ENCODE results near the gene GALNT15.

Gene GALNT15

GRCh38 chr3:16211176-16211904 lies 36.9 kb downstream of the GALNT15 start:
- Histone ChIP-seq H2BK5ac (ENCODE audit: low read depth, low read length, poor library complexity, severe bottlenecking) (no peak overlapping the region), H2BK120ac (ENCODE audit: low read depth, low read length) (no peak overlapping the region), H3K4me1 (ENCODE audit: control insufficient read depth, insufficient read depth, low read depth, low read length) (no peaks in the 10 kb centered on the region), H3K18ac (ENCODE audit: low read depth in 1 of 2, low read length in 2 of 2) (peak overlapping the region in 1 of 2 experiments; percentile 21), H2AFZ (ENCODE audit: low read depth, low read length) (no peak overlapping the region), H3K9ac (ENCODE audit: low read length) (no peak overlapping the region), H3K9me3 (ENCODE audit: control insufficient read depth, low read length) (no peaks in the 10 kb centered on the region), H4K8ac (ENCODE audit: low read length) (no peak overlapping the region), H4K91ac (ENCODE audit: low read length) (no peak overlapping the region), H3K4ac (ENCODE audit: low read depth in 1 of 2, low read length in 2 of 2) (no peak overlapping the region), H3K4me2 (ENCODE audit: low read length, poor library complexity, severe bottlenecking) (no peak overlapping the region), H3K79me1 (replicated peaks; ENCODE audit: low read length, poor library complexity, severe bottlenecking) (no peaks in the 10 kb centered on the region), H3K27ac (ENCODE audit: low read length, poor library complexity, severe bottlenecking) (no peak overlapping the region), H2AK5ac (ENCODE audit: low read length, severe bottlenecking) (no peak overlapping the region), H2BK15ac (ENCODE audit: low read depth, poor library complexity, severe bottlenecking) (no peak overlapping the region), H3K4me3 (ENCODE audit: insufficient read depth in 1 of 2, low read depth in 1 of 2, low read length in 2 of 2) (no peak overlapping the region), H2BK12ac (ENCODE audit: low read length in 2 of 2) (no peak overlapping the region), H3K36me3 (ENCODE audit: control insufficient read depth in 1 of 2, insufficient read depth in 2 of 2, low read depth in 1 of 2, low read length in 2 of 2) (peaks cover 0 to 84% of the 10 kb centered on the region in 2 experiments), H3K14ac (ENCODE audit: low read length in 2 of 2) (peak overlapping the region in 1 of 2 experiments; percentile 55), H3K23ac (ENCODE audit: low read length in 2 of 2) (no peak overlapping the region), H3K27me3 (ENCODE audit: control insufficient read depth in 1 of 2, insufficient read depth in 1 of 2, low read length in 2 of 2) (peaks cover 0 to 4% of the 10 kb centered on the region in 2 experiments)
- DNase-seq, result peak; percentile 10
- 93% methylated on average over 8 of the region's 9 CpGs for WGBS

DNA sequence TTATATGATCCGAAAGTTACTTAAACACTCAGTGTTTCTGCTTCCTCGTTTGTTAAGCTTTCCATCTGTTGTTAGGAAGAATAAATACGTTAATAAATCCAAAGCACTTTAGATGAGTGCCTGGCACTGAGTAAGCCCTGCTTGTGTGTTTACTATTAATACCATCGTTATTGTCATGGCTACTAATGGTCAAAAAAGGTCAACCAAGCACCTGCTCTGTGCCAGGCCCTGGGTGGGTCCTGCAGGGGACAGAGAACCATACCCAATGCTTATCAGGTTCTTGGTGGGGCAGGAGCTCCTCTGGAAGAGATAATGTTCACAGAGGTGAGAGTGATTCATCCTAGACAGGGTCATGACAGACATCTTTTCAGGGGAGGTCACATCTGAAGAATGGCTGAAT lies 39.9 kb downstream of the GALNT15 start:
- H2AFZ ChIP-seq (ENCODE audit: low read depth, low read length), result no peak overlapping the region
- 89% methylated on average over 4 of the region's 4 CpGs for WGBS
- H3K4me3 ChIP-seq (ENCODE audit: insufficient read depth in 1 of 2, low read depth in 1 of 2, low read length in 2 of 2), result no peak overlapping the region
- no peak overlapping the region for H3K4ac ChIP-seq (ENCODE audit: low read depth in 1 of 2, low read length in 2 of 2)
- H2AK5ac ChIP-seq (ENCODE audit: low read length, severe bottlenecking), result no peak overlapping the region
- H2BK15ac ChIP-seq (ENCODE audit: low read depth, poor library complexity, severe bottlenecking), result peak overlapping the region; percentile 17
- H3K27me3 ChIP-seq (ENCODE audit: control insufficient read depth in 1 of 2, insufficient read depth in 1 of 2, low read length in 2 of 2), result peaks cover 0 to 4% of the 10 kb centered on the region in 2 experiments
- H2BK5ac ChIP-seq (ENCODE audit: low read depth, low read length, poor library complexity, severe bottlenecking), result no peak overlapping the region
- H4K91ac ChIP-seq (ENCODE audit: low read length), result no peak overlapping the region
- H4K8ac ChIP-seq (ENCODE audit: low read length), result no peak overlapping the region
- no peaks in the 10 kb centered on the region for H3K4me1 ChIP-seq (ENCODE audit: control insufficient read depth, insufficient read depth, low read depth, low read length)
- H3K36me3 ChIP-seq (ENCODE audit: control insufficient read depth in 1 of 2, insufficient read depth in 2 of 2, low read depth in 1 of 2, low read length in 2 of 2), result peaks cover 0 to 92% of the 10 kb centered on the region in 2 experiments
- no peak overlapping the region for H3K23ac ChIP-seq (ENCODE audit: low read length in 2 of 2)
- no peak overlapping the region for H3K27ac ChIP-seq (ENCODE audit: low read length, poor library complexity, severe bottlenecking)
- no peak for DNase-seq
- no peak overlapping the region for H2BK12ac ChIP-seq (ENCODE audit: low read length in 2 of 2)
- H3K9me3 ChIP-seq (ENCODE audit: control insufficient read depth, low read length), result no peaks in the 10 kb centered on the region
- no peak overlapping the region for H3K9ac ChIP-seq (ENCODE audit: low read length)
- H3K18ac ChIP-seq (ENCODE audit: low read depth in 1 of 2, low read length in 2 of 2), result no peak overlapping the region
- H3K79me1 ChIP-seq (replicated peaks; ENCODE audit: low read length, poor library complexity, severe bottlenecking), result no peaks in the 10 kb centered on the region
- no peak overlapping the region for H3K4me2 ChIP-seq (ENCODE audit: low read length, poor library complexity, severe bottlenecking)
- no peak overlapping the region for H2BK120ac ChIP-seq (ENCODE audit: low read depth, low read length)
- no peak overlapping the region for H3K14ac ChIP-seq (ENCODE audit: low read length in 2 of 2)

DNA sequence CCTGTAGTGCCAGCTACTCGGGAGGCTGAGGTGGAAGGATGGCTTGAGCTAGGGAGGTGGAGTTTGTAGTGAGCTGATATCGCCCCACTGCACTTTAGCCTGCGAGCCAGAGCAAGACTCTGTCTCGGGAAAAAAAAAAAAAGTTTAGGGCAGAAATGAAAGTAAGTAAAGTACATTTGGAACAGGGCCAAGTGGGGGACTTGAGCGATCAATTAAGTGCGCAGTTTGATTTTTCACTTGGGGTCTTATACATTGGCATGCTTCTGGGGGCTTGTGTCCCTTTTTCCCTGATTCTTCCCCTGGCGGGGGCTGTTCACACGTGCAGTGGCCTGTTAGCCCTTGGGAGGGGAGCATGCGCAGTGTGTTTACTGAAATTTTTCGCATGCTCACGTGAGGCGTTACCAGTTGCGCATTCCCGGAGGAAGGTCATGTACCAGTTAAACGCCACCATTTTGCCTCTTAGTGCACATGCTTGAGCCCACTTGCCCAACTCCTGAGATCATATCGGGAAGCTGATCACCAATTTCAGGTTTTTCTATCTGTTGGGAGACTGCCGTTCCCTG lies 42.0 kb downstream of the GALNT15 start:
- Histone ChIP-seq H2AK5ac (ENCODE audit: low read length, severe bottlenecking) (no peak overlapping the region), H3K4me2 (ENCODE audit: low read length, poor library complexity, severe bottlenecking) (no peak overlapping the region), H3K36me3 (ENCODE audit: control insufficient read depth in 1 of 2, insufficient read depth in 2 of 2, low read depth in 1 of 2, low read length in 2 of 2) (peaks cover 2 to 92% of the 10 kb centered on the region in 2 experiments), H3K4me3 (ENCODE audit: insufficient read depth in 1 of 2, low read depth in 1 of 2, low read length in 2 of 2) (no peak overlapping the region), H3K4ac (ENCODE audit: low read depth in 1 of 2, low read length in 2 of 2) (no peak overlapping the region), H3K4me1 (ENCODE audit: control insufficient read depth, insufficient read depth, low read depth, low read length) (no peaks in the 10 kb centered on the region), H3K9ac (ENCODE audit: low read length) (no peak overlapping the region), H3K23ac (ENCODE audit: low read length in 2 of 2) (no peak overlapping the region), H2BK15ac (ENCODE audit: low read depth, poor library complexity, severe bottlenecking) (no peak overlapping the region), H2AFZ (ENCODE audit: low read depth, low read length) (no peak overlapping the region), H2BK5ac (ENCODE audit: low read depth, low read length, poor library complexity, severe bottlenecking) (no peak overlapping the region), H4K8ac (ENCODE audit: low read length) (no peak overlapping the region), H3K27ac (ENCODE audit: low read length, poor library complexity, severe bottlenecking) (no peak overlapping the region), H2BK12ac (ENCODE audit: low read length in 2 of 2) (no peak overlapping the region), H4K91ac (ENCODE audit: low read length) (no peak overlapping the region), H3K18ac (ENCODE audit: low read depth in 1 of 2, low read length in 2 of 2) (no peak overlapping the region), H3K9me3 (ENCODE audit: control insufficient read depth, low read length) (no peaks in the 10 kb centered on the region), H2BK120ac (ENCODE audit: low read depth, low read length) (no peak overlapping the region), H3K79me1 (replicated peaks; ENCODE audit: low read length, poor library complexity, severe bottlenecking) (no peaks in the 10 kb centered on the region), H3K27me3 (ENCODE audit: control insufficient read depth in 1 of 2, insufficient read depth in 1 of 2, low read length in 2 of 2) (peaks cover 0 to 4% of the 10 kb centered on the region in 2 experiments), H3K14ac (ENCODE audit: low read length in 2 of 2) (no peak overlapping the region)
- 97% methylated on average over 16 of the region's 17 CpGs for WGBS
- DNase-seq, result no peak

DNA sequence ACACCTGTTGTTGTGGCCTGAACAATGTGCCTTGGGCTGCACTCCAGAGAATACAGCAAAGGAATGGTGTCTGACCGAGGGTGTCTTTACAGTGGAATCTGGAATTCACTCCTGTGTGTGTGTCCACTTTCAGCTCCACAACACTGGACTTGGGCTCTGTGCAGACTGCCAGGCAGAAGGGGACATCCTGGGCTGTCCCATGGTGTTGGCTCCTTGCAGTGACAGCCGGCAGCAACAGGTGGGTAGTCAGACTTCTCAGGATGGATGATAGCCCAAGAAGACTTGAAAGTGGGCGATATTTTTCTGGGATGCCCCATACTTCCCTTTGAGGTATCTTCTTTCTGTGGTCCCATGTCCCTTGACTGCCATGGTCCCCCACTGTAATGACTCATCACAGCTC lies 45.3 kb downstream of the GALNT15 start:
- Histone ChIP-seq H3K9me3 (ENCODE audit: control insufficient read depth, low read length) (peaks cover 6% of the 10 kb centered on the region), H3K27ac (ENCODE audit: low read length, poor library complexity, severe bottlenecking) (no peak overlapping the region), H3K4me1 (ENCODE audit: control insufficient read depth, insufficient read depth, low read depth, low read length) (no peaks in the 10 kb centered on the region), H4K8ac (ENCODE audit: low read length) (no peak overlapping the region), H2BK120ac (ENCODE audit: low read depth, low read length) (no peak overlapping the region), H2AFZ (ENCODE audit: low read depth, low read length) (no peak overlapping the region), H3K14ac (ENCODE audit: low read length in 2 of 2) (no peak overlapping the region), H2BK12ac (ENCODE audit: low read length in 2 of 2) (no peak overlapping the region), H3K4ac (ENCODE audit: low read depth in 1 of 2, low read length in 2 of 2) (no peak overlapping the region), H3K27me3 (ENCODE audit: control insufficient read depth in 1 of 2, insufficient read depth in 1 of 2, low read length in 2 of 2) (no peaks in the 10 kb centered on the region), H3K18ac (ENCODE audit: low read depth in 1 of 2, low read length in 2 of 2) (no peak overlapping the region), H2BK5ac (ENCODE audit: low read depth, low read length, poor library complexity, severe bottlenecking) (no peak overlapping the region), H3K4me3 (ENCODE audit: insufficient read depth in 1 of 2, low read depth in 1 of 2, low read length in 2 of 2) (no peak overlapping the region), H3K36me3 (ENCODE audit: control insufficient read depth in 1 of 2, insufficient read depth in 2 of 2, low read depth in 1 of 2, low read length in 2 of 2) (peaks cover 2 to 95% of the 10 kb centered on the region in 2 experiments), H3K4me2 (ENCODE audit: low read length, poor library complexity, severe bottlenecking) (no peak overlapping the region), H3K9ac (ENCODE audit: low read length) (no peak overlapping the region), H2AK5ac (ENCODE audit: low read length, severe bottlenecking) (no peak overlapping the region), H2BK15ac (ENCODE audit: low read depth, poor library complexity, severe bottlenecking) (no peak overlapping the region), H3K79me1 (replicated peaks; ENCODE audit: low read length, poor library complexity, severe bottlenecking) (no peaks in the 10 kb centered on the region), H4K91ac (ENCODE audit: low read length) (no peak overlapping the region), H3K23ac (ENCODE audit: low read length in 2 of 2) (no peak overlapping the region)
- 95% methylated on average over 3 of the region's 3 CpGs for WGBS
- no peak for DNase-seq

Measured in mesenchymal stem cell (in vitro differentiated cells and primary cell).